Measurements from ENCODE around the gene SOCS6. TPM values are rescaled to one million over a fixed set of nuclear protein-coding genes. Genes with fewer than 3 reads are reported as not detected.

The SOCS6 gene
- total RNA-seq, 1 donor from 2014 or later = 16.0 TPM

DNA sequence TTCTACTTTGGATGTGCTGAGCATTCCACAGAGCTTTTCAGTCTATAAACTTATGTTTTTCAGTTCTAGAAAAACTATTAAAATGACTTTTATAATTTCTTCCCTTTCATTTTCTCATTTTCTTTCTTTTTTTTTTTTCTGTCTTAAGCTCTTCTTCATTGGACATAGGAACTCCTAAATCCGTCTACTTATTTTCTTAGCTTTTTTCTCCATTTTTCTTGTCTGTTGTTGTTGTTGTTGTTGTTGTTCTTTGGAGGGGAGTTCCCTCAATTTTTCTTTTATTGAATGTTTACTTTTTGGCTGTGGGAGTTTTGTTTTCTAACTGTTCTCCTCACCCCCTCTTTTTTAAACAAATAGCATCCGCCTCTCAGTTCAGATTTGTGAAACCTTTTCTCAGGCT, 7.9 kb downstream of the SOCS6 start:
- Histone ChIP-seq H3K4me3 (no peak overlapping the region), H3K27me3 (no peaks in the 10 kb centered on the region), H3K36me3 (no peaks in the 10 kb centered on the region), H3K4me1 (peaks cover 87% of the 10 kb centered on the region), H3K27ac (no peak overlapping the region), H3K9me3 (no peaks in the 10 kb centered on the region)
- intact Hi-C loops (cut with DNase I) = no loop called here
- no peak for DNase-seq (ENCODE audit: extremely low spot score in 2 of 2)
- TF ChIP-seq POLR2A (IDR thresholded peaks at IDR 0.05) = no peak

DNA sequence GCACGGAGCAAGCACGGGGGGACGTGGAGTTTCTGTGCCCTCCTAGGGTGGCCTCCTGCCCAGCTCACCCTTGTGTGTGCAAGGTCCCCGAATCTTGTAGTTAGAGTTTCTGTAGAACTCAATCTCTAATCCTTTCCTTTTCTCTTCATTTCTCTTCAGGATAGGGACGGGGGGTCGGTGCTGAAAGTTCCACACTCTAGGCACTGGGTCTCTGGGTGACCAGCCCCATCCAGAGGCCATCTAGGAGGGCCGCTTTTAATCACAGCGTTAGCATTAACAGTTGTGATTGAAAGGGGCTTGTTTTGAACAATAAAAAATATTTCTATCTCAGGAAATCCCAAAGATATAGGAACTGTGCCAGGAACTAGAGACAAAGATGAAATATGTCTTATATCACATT, 10.5 kb downstream of the SOCS6 start:
- intact Hi-C loops (cut with DNase I) = no loop called here
- peaks cover 82% of the 10 kb centered on the region for H3K4me1 ChIP-seq
- no peak overlapping the region for H3K27ac ChIP-seq
- H3K9me3 ChIP-seq = no peaks in the 10 kb centered on the region
- no peaks in the 10 kb centered on the region for H3K36me3 ChIP-seq
- no peak for DNase-seq (ENCODE audit: extremely low spot score in 2 of 2)
- H3K4me3 ChIP-seq = no peak overlapping the region
- H3K27me3 ChIP-seq = no peaks in the 10 kb centered on the region
- TF ChIP-seq, protein P1, sequence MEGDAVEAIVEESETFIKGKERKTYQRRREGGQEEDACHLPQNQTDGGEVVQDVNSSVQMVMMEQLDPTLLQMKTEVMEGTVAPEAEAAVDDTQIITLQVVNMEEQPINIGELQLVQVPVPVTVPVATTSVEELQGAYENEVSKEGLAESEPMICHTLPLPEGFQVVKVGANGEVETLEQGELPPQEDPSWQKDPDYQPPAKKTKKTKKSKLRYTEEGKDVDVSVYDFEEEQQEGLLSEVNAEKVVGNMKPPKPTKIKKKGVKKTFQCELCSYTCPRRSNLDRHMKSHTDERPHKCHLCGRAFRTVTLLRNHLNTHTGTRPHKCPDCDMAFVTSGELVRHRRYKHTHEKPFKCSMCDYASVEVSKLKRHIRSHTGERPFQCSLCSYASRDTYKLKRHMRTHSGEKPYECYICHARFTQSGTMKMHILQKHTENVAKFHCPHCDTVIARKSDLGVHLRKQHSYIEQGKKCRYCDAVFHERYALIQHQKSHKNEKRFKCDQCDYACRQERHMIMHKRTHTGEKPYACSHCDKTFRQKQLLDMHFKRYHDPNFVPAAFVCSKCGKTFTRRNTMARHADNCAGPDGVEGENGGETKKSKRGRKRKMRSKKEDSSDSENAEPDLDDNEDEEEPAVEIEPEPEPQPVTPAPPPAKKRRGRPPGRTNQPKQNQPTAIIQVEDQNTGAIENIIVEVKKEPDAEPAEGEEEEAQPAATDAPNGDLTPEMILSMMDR (IDR thresholded peaks at IDR 0.05) = no peak
- no peak for TF ChIP-seq POLR2A (IDR thresholded peaks at IDR 0.05)
- no peak for TF ChIP-seq POLR2AphosphoS5 (IDR thresholded peaks at IDR 0.05; ENCODE audit: insufficient read depth in 1 of 2, low read depth in 1 of 2)

DNA sequence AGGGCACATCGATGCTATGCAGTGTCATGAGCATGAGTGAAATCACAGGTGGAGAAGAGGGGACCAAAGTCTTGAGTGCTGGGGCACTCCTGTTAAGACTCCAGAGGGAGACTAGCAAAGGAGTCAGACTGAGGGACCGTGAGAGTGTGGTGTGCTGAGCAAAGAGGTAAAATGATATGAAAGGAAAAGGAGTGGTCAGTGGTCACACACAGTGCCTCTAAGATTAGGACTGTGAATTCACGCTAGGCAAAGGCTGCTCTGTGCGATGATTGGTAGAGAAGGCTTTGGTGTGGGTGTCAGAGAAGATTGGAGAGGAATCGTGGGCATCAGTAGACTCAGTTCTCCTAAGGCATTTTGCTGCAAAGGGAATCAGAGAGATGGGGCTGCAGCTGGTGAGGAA, 12.8 kb downstream of the SOCS6 start:
- H3K36me3 ChIP-seq = no peaks in the 10 kb centered on the region
- H3K4me3 ChIP-seq = no peak overlapping the region
- TF ChIP-seq POLR2A (IDR thresholded peaks at IDR 0.05) = no peak
- TF ChIP-seq POLR2AphosphoS5 (IDR thresholded peaks at IDR 0.05; ENCODE audit: insufficient read depth in 1 of 2, low read depth in 1 of 2) = no peak
- TF ChIP-seq, protein P1 (IDR thresholded peaks at IDR 0.05) = no peak
- peaks cover 60% of the 10 kb centered on the region for H3K4me1 ChIP-seq
- no peak for DNase-seq (ENCODE audit: extremely low spot score in 2 of 2)
- no peaks in the 10 kb centered on the region for H3K9me3 ChIP-seq
- H3K27me3 ChIP-seq = no peaks in the 10 kb centered on the region
- intact Hi-C loops (cut with DNase I) = no loop called here
- no peak overlapping the region for H3K27ac ChIP-seq

DNA sequence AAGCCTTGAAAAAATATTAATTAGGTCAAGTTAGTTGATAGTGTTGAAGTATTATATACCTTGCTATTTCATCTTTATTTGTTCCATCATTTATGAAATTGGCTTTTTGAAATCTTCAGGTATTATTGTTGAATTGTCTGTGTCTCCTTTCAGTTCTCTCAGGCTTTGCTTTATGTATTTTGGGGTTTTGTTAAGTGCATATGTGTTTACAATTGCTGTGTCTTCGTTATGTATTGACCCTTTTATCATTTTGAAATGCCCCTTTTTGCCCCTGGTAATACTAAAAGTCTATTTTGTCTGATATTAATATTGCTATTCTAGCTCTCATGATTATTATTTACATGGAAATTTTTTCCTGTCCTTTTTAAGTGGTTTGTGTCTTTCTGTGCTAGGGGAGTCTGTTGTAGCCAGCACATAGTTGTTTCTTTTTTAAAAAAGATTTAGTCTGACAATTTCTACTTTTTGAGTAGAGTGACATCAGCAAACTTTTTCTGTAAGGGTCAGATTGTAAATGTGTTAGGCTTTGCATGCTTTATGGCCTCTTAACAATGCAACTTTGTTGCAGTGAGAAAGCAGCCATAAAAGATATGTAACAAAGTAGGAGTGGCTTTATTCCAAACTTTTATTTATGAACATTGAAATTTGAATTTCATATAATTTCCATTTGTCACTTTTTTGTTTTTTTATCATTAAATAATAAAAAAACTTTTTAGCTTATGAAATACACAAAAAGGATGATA, 19.9 kb downstream of the SOCS6 start:
- no peak for DNase-seq (ENCODE audit: extremely low spot score in 2 of 2)

DNA sequence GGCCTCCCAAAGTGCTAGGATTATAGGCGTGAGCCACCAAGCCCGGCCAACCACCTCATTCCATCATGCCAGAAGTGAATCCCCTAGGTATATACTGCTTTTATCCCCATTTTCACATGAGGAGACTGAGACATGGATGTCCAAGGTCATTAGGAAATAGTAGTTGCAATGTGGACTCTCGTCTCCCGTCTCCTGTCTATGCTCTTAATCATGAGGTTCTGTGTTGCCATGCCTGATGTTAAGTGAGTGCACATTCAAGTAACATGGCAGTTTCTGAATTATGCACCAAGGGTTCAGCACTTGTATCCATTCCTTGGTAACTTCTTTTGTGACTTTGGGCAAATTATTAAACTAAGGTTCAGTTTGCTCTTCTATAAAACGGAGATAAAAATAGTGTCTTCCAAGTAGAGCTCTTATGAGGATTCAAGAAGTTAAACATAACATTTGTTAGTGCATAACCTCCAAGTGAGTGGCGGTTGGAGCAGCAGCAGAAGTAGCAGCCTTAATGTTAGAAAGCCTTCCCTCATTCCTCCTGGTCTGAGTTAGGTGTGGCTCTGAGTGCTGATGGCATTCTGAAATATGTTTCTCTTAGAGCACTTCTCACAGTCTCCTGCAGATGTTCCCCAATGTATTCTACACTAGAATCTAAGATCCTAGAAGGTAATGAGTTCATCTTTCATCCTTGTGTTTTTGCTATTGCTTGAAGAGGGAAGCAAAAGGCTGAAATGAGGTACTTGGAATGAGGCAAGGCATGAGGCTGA, 21.9 kb downstream of the SOCS6 start:
- Histone ChIP-seq H3K4me1 (peaks cover 11% of the 10 kb centered on the region), H3K27me3 (no peaks in the 10 kb centered on the region), H3K9me3 (no peaks in the 10 kb centered on the region), H3K4me3 (no peak overlapping the region), H3K27ac (no peak overlapping the region), H3K36me3 (no peaks in the 10 kb centered on the region)
- DNase-seq (ENCODE audit: extremely low spot score in 2 of 2) = no peak
- TF ChIP-seq, protein P1 (IDR thresholded peaks at IDR 0.05) = no peak
- TF ChIP-seq POLR2A (IDR thresholded peaks at IDR 0.05) = no peak
- no peak for TF ChIP-seq POLR2AphosphoS5 (IDR thresholded peaks at IDR 0.05; ENCODE audit: insufficient read depth in 1 of 2, low read depth in 1 of 2)
- intact Hi-C loops (cut with DNase I) = no loop called here

More for the DNA sequence above, 19.9 kb downstream of the SOCS6 start:
- no peaks in the 10 kb centered on the region for H3K27me3 ChIP-seq
- no peaks in the 10 kb centered on the region for H3K9me3 ChIP-seq
- peaks cover 11% of the 10 kb centered on the region for H3K4me1 ChIP-seq
- TF ChIP-seq, protein P1 (IDR thresholded peaks at IDR 0.05) = no peak
- TF ChIP-seq POLR2AphosphoS5 (IDR thresholded peaks at IDR 0.05; ENCODE audit: insufficient read depth in 1 of 2, low read depth in 1 of 2) (no peak), POLR2A (IDR thresholded peaks at IDR 0.05) (no peak)
- H3K36me3 ChIP-seq = no peaks in the 10 kb centered on the region
- H3K4me3 ChIP-seq = no peak overlapping the region
- intact Hi-C loops (cut with DNase I) = no loop called here
- H3K27ac ChIP-seq = no peak overlapping the region
